ENCODE results near the gene POGLUT2. TPM values are rescaled to one million over a fixed set of nuclear protein-coding genes. Genes with fewer than 3 reads are reported as not detected.

POGLUT2 gene
- total and polyA plus RNA-seq, 4 donors = 4.0 to 7.5 (median 6.0) TPM

- no peak for TF ChIP-seq REST (IDR thresholded peaks at IDR 0.05)
- no peak for TF ChIP-seq ATF3 (IDR thresholded peaks at IDR 0.05)
- no peak for TF ChIP-seq SP1 (IDR thresholded peaks at IDR 0.05)
- no peak for TF ChIP-seq RAD21 (IDR thresholded peaks at IDR 0.05)
- no peak for TF ChIP-seq EGR1 (IDR thresholded peaks at IDR 0.05; ENCODE audit: low read depth in 2 of 2)
- no peak for TF ChIP-seq HNF4A (conservative IDR thresholded peaks at IDR 0.05)
- TF ChIP-seq HNF4G (IDR thresholded peaks at IDR 0.05) = no peak
- no peak for DNase-seq (ENCODE audit: low spot score)
- 40% methylated on average over 1 of the region's 1 CpG for WGBS
- Histone ChIP-seq H3K27ac (ENCODE audit: low read depth in 1 of 2, low read length in 2 of 2) (no peak overlapping the region), H3K4me1 (ENCODE audit: control insufficient read depth in 4 of 4, insufficient read depth in 4 of 4, low read length in 3 of 4) (no peaks in the 10 kb centered on the region), H3K4me3 (ENCODE audit: low read depth in 1 of 3, low read length in 3 of 3) (no peak overlapping the region), H3K9ac (ENCODE audit: low read depth in 1 of 2, low read length in 2 of 2) (no peak overlapping the region), H3K36me3 (ENCODE audit: control insufficient read depth in 4 of 4, insufficient read depth in 3 of 4, low read depth in 1 of 4, low read length in 3 of 4) (no peaks in the 10 kb centered on the region), H3K27me3 (ENCODE audit: control insufficient read depth in 4 of 4, insufficient read depth in 4 of 4, low read length in 3 of 4) (no peaks in the 10 kb centered on the region), H3K9me3 (ENCODE audit: control insufficient read depth in 4 of 4, low read length in 3 of 4) (peaks cover 12 to 50% (median 36%) of the 10 kb centered on the region in 4 donors)
Measured at GRCh38 chr13:102742101-102742500, 56.7 kb downstream of the POGLUT2 start.

Other genes with a start within 250 kb of the POGLUT2 start
- gene TPP2, start 202.0 kb downstream of the POGLUT2 start, total RNA-seq = 10 to 100 TPM; 28.2 to 55.6 TPM
- gene TPP2, start 202.0 kb downstream of the POGLUT2 start, polyA plus RNA-seq = 10 to 100 TPM; 14.0 to 16.6 TPM
- under 1 TPM in 1 of 2 donors, not detected in 1; 0.09 TPM for gene METTL21C, start 103.9 kb downstream of the POGLUT2 start, total RNA-seq
- not detected for gene METTL21C, start 103.9 kb downstream of the POGLUT2 start, polyA plus RNA-seq
- 10 to 100 TPM in 1 of 2 donors, 1 to 10 TPM in 1; 9.9 to 12.8 TPM for gene TEX30, start 25.2 kb downstream of the POGLUT2 start, total RNA-seq
- 10 to 100 TPM; 11.6 to 28.2 TPM for gene TEX30, start 25.2 kb downstream of the POGLUT2 start, polyA plus RNA-seq
- 10 to 100 TPM; 13.6 to 17.8 TPM for gene BIVM, start 143 bp upstream of the POGLUT2 start, total RNA-seq
- 1 to 10 TPM; 7.4 to 9.0 TPM for gene BIVM, start 143 bp upstream of the POGLUT2 start, polyA plus RNA-seq
- gene ERCC5, start 47.1 kb upstream of the POGLUT2 start, total RNA-seq = 10 to 100 TPM; 30.8 to 44.8 TPM
- gene ERCC5, start 47.1 kb upstream of the POGLUT2 start, polyA plus RNA-seq = 10 to 100 TPM; 17.7 to 18.6 TPM

Data from liver (tissue), 9 donors.